ENCODE data around the gene POMT1. TPM values are rescaled to one million over a fixed set of nuclear protein-coding genes. Genes with fewer than 3 reads are reported as not detected.

Gene POMT1
- total and polyA plus RNA-seq, 3 donors from 2014 or later, result 99.7 to 118 (median 117) TPM

DNA sequence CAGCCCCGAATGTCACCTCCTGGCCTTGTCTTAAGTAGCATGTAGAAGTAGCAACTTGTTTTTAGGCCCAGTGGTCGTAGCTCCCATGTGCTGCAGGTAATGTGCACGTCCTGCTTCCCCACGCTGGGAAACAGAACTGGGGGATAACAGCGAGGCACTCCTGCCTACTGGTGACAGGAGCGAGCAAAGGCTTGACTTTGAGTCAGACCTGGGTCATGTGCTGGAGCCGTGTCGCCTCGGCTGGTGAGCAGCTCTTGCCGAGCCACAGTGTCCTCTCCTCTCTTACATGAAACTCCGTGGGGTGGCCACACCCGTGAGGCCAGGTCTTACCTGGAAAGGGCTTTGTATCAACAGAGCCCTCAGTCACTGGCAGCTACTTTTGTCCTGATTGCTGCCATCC, 17.5 kb upstream of the POMT1 start:
- intact Hi-C loops (cut with DNase I; ENCODE audit: low total_unique reads), result no loop called here
- no peaks in the 10 kb centered on the region for H3K27me3 ChIP-seq
- no peaks in the 10 kb centered on the region for H3K4me1 ChIP-seq
- H3K36me3 ChIP-seq (ENCODE audit: low read depth, missing control alignments), result no peaks in the 10 kb centered on the region
- no peak for DNase-seq
- H3K9me3 ChIP-seq, result no peaks in the 10 kb centered on the region
- TF ChIP-seq, protein P1, sequence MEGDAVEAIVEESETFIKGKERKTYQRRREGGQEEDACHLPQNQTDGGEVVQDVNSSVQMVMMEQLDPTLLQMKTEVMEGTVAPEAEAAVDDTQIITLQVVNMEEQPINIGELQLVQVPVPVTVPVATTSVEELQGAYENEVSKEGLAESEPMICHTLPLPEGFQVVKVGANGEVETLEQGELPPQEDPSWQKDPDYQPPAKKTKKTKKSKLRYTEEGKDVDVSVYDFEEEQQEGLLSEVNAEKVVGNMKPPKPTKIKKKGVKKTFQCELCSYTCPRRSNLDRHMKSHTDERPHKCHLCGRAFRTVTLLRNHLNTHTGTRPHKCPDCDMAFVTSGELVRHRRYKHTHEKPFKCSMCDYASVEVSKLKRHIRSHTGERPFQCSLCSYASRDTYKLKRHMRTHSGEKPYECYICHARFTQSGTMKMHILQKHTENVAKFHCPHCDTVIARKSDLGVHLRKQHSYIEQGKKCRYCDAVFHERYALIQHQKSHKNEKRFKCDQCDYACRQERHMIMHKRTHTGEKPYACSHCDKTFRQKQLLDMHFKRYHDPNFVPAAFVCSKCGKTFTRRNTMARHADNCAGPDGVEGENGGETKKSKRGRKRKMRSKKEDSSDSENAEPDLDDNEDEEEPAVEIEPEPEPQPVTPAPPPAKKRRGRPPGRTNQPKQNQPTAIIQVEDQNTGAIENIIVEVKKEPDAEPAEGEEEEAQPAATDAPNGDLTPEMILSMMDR (IDR thresholded peaks at IDR 0.05), result no peak
- no peak for TF ChIP-seq POLR2A (IDR thresholded peaks at IDR 0.05)
- WGBS, 2 donors, result 85 to 92% methylated on average over 2 to 12 of the region's 12 CpGs
- no peak overlapping the region for H3K4me3 ChIP-seq
- H3K27ac ChIP-seq, result no peak overlapping the region

- H3K36me3 ChIP-seq (ENCODE audit: low read depth, missing control alignments), result no peaks in the 10 kb centered on the region
Observed at GRCh38 chr9:131485728-131486422, 16.8 kb upstream of the POMT1 start.

DNA sequence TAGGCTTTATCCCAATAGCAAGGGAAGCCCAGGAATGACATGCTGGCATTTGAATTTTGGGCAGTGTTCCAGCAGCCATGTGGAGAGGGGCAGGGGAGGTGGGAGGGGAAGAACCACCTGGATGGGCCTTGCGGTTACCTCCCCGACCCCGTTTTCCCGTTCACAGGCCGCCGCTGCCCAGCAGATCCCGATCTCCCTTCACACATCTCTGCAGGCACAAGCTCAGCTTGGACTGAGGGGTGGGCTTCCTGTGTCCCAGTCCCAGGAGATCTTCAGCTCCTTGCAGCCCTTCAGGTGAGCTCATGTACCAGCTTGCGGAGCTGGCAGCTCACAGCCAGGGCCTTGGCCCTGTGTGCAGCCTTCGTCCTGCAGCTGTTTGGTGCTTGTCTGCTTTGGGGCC, 15.7 kb upstream of the POMT1 start:
- H3K9me3 ChIP-seq, result no peaks in the 10 kb centered on the region
- no peaks in the 10 kb centered on the region for H3K36me3 ChIP-seq (ENCODE audit: low read depth, missing control alignments)
- DNase-seq, result no peak
- no peaks in the 10 kb centered on the region for H3K4me1 ChIP-seq
- intact Hi-C loops (cut with DNase I; ENCODE audit: low total_unique reads), result no loop called here
- 81% methylated on average over 9 of the region's 9 CpGs; no CpG with 5 or more reads in 1 of the 2 donors for WGBS, 2 donors
- no peak overlapping the region for H3K27ac ChIP-seq
- no peak overlapping the region for H3K4me3 ChIP-seq
- TF ChIP-seq POLR2A (IDR thresholded peaks at IDR 0.05), result no peak
- TF ChIP-seq, protein P1 (IDR thresholded peaks at IDR 0.05), result no peak
- H3K27me3 ChIP-seq, result no peaks in the 10 kb centered on the region

More at GRCh38 chr9:131485728-131486422, 16.8 kb upstream of the POMT1 start:
- TF ChIP-seq, protein P1 (IDR thresholded peaks at IDR 0.05), result no peak
- TF ChIP-seq POLR2A (IDR thresholded peaks at IDR 0.05), result no peak
- no peak for DNase-seq
- Histone ChIP-seq H3K4me1 (no peaks in the 10 kb centered on the region), H3K27ac (no peak overlapping the region), H3K4me3 (no peak overlapping the region), H3K27me3 (no peaks in the 10 kb centered on the region), H3K9me3 (no peaks in the 10 kb centered on the region)
- WGBS, 2 donors, result 79 to 84% methylated on average over 18 to 19 of the region's 19 CpGs
- intact Hi-C loops (cut with DNase I; ENCODE audit: low total_unique reads), result no loop called here

- no peak for TF ChIP-seq POLR2A (IDR thresholded peaks at IDR 0.05)
- TF ChIP-seq, protein P1 (IDR thresholded peaks at IDR 0.05), result no peak
- H3K4me1 ChIP-seq, result no peaks in the 10 kb centered on the region
- no peaks in the 10 kb centered on the region for H3K27me3 ChIP-seq
- 54 to 85% methylated on average over 5 to 14 of the region's 14 CpGs for WGBS, 2 donors
- no peak overlapping the region for H3K27ac ChIP-seq
- no peak for DNase-seq
- H3K36me3 ChIP-seq (ENCODE audit: low read depth, missing control alignments), result no peaks in the 10 kb centered on the region
- intact Hi-C loops (cut with DNase I; ENCODE audit: low total_unique reads), result no loop called here
- H3K4me3 ChIP-seq, result no peak overlapping the region
- no peaks in the 10 kb centered on the region for H3K9me3 ChIP-seq
Observed at GRCh38 chr9:131487621-131488031, 15.1 kb upstream of the POMT1 start.

GRCh38 chr9:131490514-131490913, 12.2 kb upstream of the POMT1 start:
- DNase-seq, result no peak
- H3K36me3 ChIP-seq (ENCODE audit: low read depth, missing control alignments), result no peaks in the 10 kb centered on the region
- TF ChIP-seq, protein P1 (IDR thresholded peaks at IDR 0.05), result no peak
- TF ChIP-seq POLR2A (IDR thresholded peaks at IDR 0.05), result no peak

More at GRCh38 chr9:131490514-131490913, 12.2 kb upstream of the POMT1 start:
- 68 to 72% methylated on average over 8 of the region's 8 CpGs for WGBS, 2 donors
- H3K27ac ChIP-seq, result no peak overlapping the region
- H3K27me3 ChIP-seq, result no peaks in the 10 kb centered on the region
- no peak overlapping the region for H3K4me3 ChIP-seq
- H3K4me1 ChIP-seq, result no peaks in the 10 kb centered on the region
- no peaks in the 10 kb centered on the region for H3K9me3 ChIP-seq
- intact Hi-C loops (cut with DNase I; ENCODE audit: low total_unique reads), result no loop called here

Measured in testis (tissue), 3 donors.